Duodenal mucosa (tissue), 2 donors: ENCODE results near the gene CCDC175.

Experiments
- H3K27ac ChIP-seq: one replicate; pipeline ENCODE4 v1.7.0; 2013; ENCODE audit warnings: low read depth, low read length
- H3K27me3 ChIP-seq, 2 donors: one replicate each; pipeline ENCODE4 v1.7.0; 2013; ENCODE audit warnings: low read length in 2 of 2, control low read depth in 1 of 2; ENCODE audit not compliant: insufficient read depth in 2 of 2, control insufficient read depth in 1 of 2
- H3K36me3 ChIP-seq, 2 donors: one replicate each; pipeline ENCODE4 v1.7.0; 2013; ENCODE audit warnings: low read length in 2 of 2, control low read depth in 1 of 2; ENCODE audit not compliant: insufficient read depth in 2 of 2, control insufficient read depth in 1 of 2
- H3K4me1 ChIP-seq, 2 donors: one replicate each; pipeline ENCODE4 v1.7.0; 2013; ENCODE audit warnings: low read length in 2 of 2, control low read depth in 1 of 2; ENCODE audit not compliant: insufficient read depth in 2 of 2, control insufficient read depth in 1 of 2
- H3K4me3 ChIP-seq, 2 donors: one replicate each; pipeline ENCODE4 v1.7.0; 2013; ENCODE audit warnings: low read length in 2 of 2, low read depth in 1 of 2
- H3K9ac ChIP-seq, 2 donors: one replicate each; pipeline ENCODE4 v1.7.0; 2013; ENCODE audit warnings: low read length in 2 of 2, low read depth in 1 of 2
- H3K9me3 ChIP-seq, 2 donors: one replicate each; pipeline ENCODE4 v1.7.0; 2013; ENCODE audit warnings: low read length in 2 of 2, control low read depth in 1 of 2; ENCODE audit not compliant: control insufficient read depth in 1 of 2

The CCDC175 gene

GRCh38 chr14:59465316-59466135 lies 111.1 kb downstream of the CCDC175 start, which contains the start of gene GPR135:
Gene GPR135 (minus strand): TSS chr14:59465380. CDS start chr14:59465226, 154 bp downstream.
- Histone ChIP-seq H3K9ac (peak within 1 kb of the TSS in 1 of 2 donors; percentile 50), H3K27ac (no peak within 1 kb of the TSS), H3K9me3 (no peaks in the 10 kb centered on the region), H3K36me3 (peaks cover 0 to 3% of the 10 kb centered on the region in 2 donors), H3K4me1 (peaks cover 6 to 8% of the 10 kb centered on the region in 2 donors), H3K27me3 (no peaks in the 10 kb centered on the region), H3K4me3 (peak within 1 kb of the TSS; percentile 69 to 78)

- peaks cover 6 to 8% of the 10 kb centered on the region in 2 donors for H3K4me1 ChIP-seq
- no peaks in the 10 kb centered on the region for H3K9me3 ChIP-seq
- no peaks in the 10 kb centered on the region for H3K27me3 ChIP-seq
- no peak overlapping the region for H3K27ac ChIP-seq
- peaks cover 0 to 3% of the 10 kb centered on the region in 2 donors for H3K36me3 ChIP-seq
- H3K4me3 ChIP-seq = peak overlapping the region; percentile 69 to 78
- peak overlapping the region in 1 of 2 donors; percentile 50 for H3K9ac ChIP-seq
These were observed 111.9 kb downstream of the CCDC175 start for GRCh38 chr14:59464486-59465315.

- Histone ChIP-seq H3K27me3 (no peaks in the 10 kb centered on the region), H3K9me3 (no peaks in the 10 kb centered on the region), H3K27ac (no peak overlapping the region), H3K4me1 (peaks cover 6 to 8% of the 10 kb centered on the region in 2 donors), H3K36me3 (peaks cover 0 to 2% of the 10 kb centered on the region in 2 donors), H3K4me3 (peak overlapping the region; percentile 69 to 78), H3K9ac (peak overlapping the region in 1 of 2 donors; percentile 45)
These were observed 112.7 kb downstream of the CCDC175 start for GRCh38 chr14:59463787-59464485.

GRCh38 chr14:59461891-59462290 lies 114.7 kb downstream of the CCDC175 start:
- Histone ChIP-seq H3K27me3 (no peaks in the 10 kb centered on the region), H3K9ac (no peak overlapping the region), H3K27ac (no peak overlapping the region), H3K4me1 (peaks cover 6 to 8% of the 10 kb centered on the region in 2 donors), H3K9me3 (no peaks in the 10 kb centered on the region), H3K4me3 (no peak overlapping the region), H3K36me3 (no peaks in the 10 kb centered on the region)

- Histone ChIP-seq H3K9ac (no peak overlapping the region), H3K4me1 (peaks cover 6 to 8% of the 10 kb centered on the region in 2 donors), H3K4me3 (no peak overlapping the region), H3K27ac (no peak overlapping the region), H3K36me3 (no peaks in the 10 kb centered on the region), H3K9me3 (no peaks in the 10 kb centered on the region), H3K27me3 (no peaks in the 10 kb centered on the region)
These were observed 116.2 kb downstream of the CCDC175 start for GRCh38 chr14:59460378-59460777.

- H3K4me3 ChIP-seq = no peak overlapping the region
- no peaks in the 10 kb centered on the region for H3K27me3 ChIP-seq
These were observed 118.1 kb downstream of the CCDC175 start for GRCh38 chr14:59458486-59458885.

GRCh38 chr14:59455411-59455810 lies 121.2 kb downstream of the CCDC175 start:
- Histone ChIP-seq H3K4me3 (no peak overlapping the region), H3K27ac (no peak overlapping the region)

More at GRCh38 chr14:59458486-59458885, 118.1 kb downstream of the CCDC175 start:
- Histone ChIP-seq H3K9me3 (no peaks in the 10 kb centered on the region), H3K27ac (no peak overlapping the region), H3K9ac (no peak overlapping the region), H3K36me3 (no peaks in the 10 kb centered on the region), H3K4me1 (peaks cover 0 to under 1% of the 10 kb centered on the region in 2 donors)

More at GRCh38 chr14:59455411-59455810, 121.2 kb downstream of the CCDC175 start:
- Histone ChIP-seq H3K36me3 (no peaks in the 10 kb centered on the region), H3K9me3 (no peaks in the 10 kb centered on the region), H3K27me3 (no peaks in the 10 kb centered on the region), H3K9ac (no peak overlapping the region), H3K4me1 (no peaks in the 10 kb centered on the region)
